GM12874 (cell line): ENCODE measurements around the gene TEX19.

Experiments
- TF ChIP-seq, protein P1 (sequence below): IDR thresholded peaks from 2 replicates; pipeline ENCODE4 v1.5.1; 2011; ENCODE audit warnings: low read depth, mild to moderate bottlenecking, control low read depth, low read length, moderate library complexity; ENCODE audit not compliant: insufficient read depth

TEX19 gene

DNA sequence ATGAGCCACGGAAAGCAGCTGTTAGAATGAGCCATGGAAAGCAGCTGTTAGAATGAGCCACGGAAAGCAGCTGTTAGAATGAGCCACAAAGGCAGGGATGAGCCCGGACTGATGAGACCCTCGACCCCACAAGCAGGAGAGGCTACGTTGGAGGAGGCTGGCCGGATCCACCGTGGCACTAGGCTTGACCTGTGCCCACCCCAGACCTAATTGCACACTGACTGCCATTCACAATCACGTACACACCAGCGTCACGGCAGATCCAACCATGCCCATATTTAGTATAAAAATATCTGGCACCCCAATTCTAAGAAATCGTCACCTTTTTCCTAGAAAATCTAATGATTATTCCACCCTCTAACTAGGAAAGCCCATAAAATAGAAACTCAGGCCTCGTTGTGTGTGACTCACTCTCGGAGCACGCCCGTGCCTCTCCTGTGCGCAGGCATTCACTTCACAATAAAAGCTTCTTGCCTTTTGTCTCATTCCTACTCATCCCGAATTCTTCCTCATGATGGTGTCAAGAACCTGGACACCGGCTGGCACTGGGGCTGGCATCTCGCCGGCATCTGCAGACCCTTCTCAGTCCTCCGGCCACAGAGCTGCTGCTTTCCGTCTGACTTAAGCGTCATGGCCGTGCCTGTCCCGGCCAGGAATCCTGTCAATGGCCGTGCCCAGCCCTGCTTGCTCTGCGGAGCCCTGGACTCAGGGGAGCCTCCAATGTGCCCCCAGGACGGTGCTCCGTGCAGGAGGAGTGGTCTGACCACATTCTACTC is 20.0 kb upstream of the TEX19 start:
- TF ChIP-seq, protein P1, sequence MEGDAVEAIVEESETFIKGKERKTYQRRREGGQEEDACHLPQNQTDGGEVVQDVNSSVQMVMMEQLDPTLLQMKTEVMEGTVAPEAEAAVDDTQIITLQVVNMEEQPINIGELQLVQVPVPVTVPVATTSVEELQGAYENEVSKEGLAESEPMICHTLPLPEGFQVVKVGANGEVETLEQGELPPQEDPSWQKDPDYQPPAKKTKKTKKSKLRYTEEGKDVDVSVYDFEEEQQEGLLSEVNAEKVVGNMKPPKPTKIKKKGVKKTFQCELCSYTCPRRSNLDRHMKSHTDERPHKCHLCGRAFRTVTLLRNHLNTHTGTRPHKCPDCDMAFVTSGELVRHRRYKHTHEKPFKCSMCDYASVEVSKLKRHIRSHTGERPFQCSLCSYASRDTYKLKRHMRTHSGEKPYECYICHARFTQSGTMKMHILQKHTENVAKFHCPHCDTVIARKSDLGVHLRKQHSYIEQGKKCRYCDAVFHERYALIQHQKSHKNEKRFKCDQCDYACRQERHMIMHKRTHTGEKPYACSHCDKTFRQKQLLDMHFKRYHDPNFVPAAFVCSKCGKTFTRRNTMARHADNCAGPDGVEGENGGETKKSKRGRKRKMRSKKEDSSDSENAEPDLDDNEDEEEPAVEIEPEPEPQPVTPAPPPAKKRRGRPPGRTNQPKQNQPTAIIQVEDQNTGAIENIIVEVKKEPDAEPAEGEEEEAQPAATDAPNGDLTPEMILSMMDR = no peak

DNA sequence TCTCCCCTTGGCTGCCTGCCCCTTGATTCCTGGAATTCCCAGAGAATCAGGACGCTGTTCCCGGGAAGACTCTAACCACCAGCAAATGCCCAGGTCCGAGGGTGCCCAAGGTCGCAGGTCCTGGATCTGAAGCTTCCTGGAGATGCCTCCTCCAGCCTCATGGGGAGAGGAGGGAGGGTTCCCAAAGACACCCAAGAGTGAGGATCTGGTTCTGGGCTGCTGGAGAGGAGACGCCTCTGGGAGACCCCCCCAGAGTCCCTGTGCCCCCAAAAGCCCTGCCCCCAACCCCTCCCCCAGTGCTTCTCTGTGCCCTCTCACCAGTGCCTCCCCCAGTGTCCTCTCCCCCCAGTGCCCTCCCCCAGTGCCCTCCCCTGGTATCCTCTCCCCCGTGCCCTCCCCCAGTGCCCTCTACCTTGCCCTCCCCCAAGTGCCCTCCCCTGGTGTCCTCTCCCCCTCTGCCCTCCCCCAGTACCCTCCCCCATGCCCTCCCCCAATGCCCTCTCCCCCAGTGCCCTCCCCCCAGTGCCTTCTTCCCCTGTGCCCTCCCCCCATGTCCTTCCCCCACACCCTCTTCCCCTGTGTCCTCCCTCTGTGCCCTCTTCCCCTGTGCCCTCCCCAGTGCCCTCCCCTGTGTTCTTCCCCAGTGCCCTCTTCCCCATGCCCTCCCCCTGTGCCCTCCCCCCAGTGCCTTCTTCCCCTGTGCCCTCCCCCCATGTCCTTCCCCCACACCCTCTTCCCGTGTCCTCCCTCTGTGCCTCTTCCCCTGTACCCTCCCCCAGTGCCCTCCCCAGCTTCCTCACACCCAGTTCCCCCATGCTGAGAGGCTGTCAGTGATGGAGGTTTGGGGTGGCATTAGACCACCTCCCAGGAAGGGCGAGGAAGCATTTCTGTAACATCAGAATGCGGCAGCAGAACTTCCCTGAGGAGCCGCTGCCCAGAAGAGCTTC is 19.1 kb upstream of the TEX19 start:
- TF ChIP-seq, protein P1 = no peak

DNA sequence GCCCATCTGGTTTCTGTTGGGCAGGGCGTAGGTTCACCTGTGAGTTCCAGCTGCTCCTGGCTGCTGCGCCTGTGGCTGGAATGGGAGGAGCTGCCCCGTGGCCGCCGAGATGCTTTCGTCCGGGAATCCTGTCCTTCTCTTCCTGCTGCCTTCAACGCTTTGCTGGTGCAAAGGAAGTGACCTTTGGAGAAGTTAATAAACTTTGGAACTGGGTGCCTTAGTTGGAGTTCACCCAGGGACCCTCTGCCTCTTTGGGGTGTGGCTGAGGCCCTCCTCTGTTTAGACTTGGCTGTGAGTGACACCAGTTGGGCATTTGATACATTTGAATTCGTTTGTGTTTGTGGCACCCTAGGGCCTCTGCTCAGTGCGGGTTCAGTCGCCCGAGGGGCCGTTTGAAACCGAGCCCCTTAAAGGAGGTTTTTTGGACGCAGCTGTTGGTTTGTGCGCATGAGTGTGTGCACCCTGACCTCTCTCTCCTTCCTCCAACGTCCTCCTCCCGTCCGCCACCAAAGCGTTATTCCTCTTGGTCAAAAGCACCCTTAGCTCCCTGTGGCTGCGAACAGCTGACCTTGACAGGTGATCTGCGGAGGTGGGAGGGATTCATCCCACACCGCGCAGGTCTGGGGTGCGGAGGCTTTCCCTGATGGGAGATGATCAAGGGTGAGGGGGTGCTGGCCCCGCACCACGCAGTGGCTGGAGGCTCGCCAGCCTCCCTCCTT is 16.5 kb upstream of the TEX19 start:
- TF ChIP-seq, protein P1 = no peak

DNA sequence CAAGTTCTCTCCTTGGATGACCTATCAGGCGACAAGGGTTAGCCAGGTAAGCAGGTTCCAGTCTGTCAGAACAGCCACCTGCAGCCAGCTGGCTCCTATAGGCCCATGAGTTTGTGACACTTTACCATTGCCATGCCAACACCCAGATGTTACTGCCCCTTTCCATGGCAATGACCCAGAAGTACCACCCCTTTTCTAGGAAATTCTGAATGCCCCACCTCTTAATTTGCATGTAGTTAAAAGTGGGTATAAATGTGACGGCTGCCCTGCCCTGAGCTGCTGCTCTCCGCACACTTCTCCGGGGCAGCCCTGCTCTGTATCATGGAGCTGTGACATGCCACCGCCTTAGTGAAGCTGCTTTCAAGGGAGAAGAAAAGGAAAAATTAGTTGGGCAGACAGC is 15.5 kb upstream of the TEX19 start:
- TF ChIP-seq, protein P1 = no peak

DNA sequence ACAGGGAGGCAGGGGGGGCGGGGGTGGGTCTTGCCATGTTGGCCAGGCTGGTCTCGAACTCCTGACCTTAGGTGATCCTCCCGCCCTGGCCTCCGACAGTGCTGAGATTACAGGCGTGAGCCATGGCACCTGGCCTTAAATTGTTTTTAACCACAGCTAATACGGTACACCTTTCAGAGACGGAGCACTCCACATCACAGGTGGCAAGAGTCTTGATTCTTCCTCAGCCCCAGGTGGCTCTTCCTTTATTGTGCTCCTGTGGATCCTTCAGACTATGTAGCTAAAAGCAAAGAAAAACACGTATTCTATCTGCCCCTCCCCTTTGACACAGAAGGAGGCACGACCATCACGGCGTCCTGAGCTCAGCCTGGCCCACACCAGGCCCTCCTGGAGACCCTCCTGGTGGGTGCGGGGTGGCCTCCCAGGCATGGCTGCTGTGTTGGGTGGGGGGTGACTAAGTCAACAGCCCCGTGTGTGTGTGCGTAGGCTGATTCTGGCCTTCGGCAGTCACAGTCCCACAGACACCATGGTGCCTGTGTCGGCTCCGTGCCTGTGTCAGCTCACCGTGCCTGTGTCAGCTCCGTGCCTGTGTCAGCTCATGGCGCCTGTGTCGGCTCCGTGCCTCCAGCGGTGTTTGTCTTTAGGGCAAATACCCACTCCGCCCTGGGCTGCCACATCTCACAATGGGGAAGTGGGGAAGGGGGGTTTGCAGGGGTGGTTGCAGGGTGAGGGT is 14.7 kb upstream of the TEX19 start:
- TF ChIP-seq, protein P1 = no peak

DNA sequence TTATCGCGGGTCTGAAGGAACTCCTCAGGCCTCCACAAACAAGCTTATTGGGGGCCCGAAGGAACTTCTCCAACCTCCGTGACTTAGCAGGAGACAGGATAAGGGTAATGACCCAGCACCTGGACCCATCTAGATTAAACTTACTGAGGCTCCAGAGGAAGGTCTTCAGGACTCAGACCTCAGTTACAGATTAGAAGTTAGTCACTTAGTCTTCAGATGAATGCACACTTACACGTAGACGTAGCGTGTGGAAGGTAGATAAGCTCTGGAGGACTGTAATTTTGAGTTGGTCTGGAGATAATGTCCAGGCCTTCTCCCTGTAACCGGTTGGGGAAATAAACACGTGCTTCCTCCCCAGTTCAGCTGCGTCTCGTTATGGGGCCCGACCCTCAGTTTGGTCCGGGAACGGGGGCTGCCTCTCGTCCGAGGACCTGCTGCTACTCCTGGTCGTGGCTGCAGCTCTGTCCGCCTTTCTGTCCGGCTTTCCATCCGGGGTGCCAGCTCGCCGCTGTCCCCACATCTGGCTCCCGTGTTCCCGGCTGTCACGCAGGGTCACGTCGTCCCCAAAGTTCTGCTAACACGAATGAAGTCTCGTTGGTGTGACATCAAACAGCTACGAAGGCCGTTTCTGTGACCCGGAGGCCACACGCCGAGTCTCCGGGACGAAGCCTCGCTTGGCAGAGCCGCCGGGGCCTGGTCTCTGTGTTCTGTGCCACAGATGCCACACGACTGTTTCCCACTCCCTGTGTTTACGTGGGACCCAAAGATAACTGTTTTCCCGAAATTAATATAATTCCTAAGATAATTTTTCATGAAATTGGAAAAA is 13.7 kb upstream of the TEX19 start:
- TF ChIP-seq, protein P1 = no peak
